ENCODE results near the gene SLX1A. TPM values are rescaled to one million over a fixed set of nuclear protein-coding genes. Genes with fewer than 3 reads are reported as not detected.
"Not testable (repeated sequence)": the region's sequence is repeated elsewhere in the genome, so short reads cannot be mapped to it uniquely, and the experiment has no call there.

Gene SLX1A
- total RNA-seq, 1 experiment from 2014 or later: 37.1 TPM

DNA sequence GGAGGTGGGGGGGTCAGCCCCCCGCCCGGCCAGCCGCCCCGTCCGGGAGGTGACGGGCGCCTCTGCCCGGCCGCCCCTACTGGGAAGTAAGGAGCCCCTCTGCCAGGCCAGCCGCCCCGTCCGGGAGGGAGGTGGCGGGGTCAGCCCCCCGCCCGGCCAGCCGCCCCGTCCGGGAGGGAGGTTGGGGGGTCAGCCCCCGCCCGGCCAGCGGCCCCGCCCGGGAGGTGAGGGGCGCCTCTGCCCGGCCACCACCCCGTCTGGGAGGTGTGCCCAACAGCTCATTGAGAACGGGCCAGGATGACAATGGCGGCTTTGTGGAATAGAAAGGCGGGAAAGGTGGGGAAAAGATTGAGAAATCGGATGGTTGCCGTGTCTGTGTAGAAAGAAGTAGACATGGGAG lies 23.5 kb upstream of the SLX1A start:
- H3K4me3 Mint-ChIP-seq (ENCODE audit: unreplicated experiment); DNase-seq (ENCODE audit: unreplicated experiment); H3K36me3 Mint-ChIP-seq (ENCODE audit: insufficient read depth, unreplicated experiment); BruUV-seq (replicated peaks); intact Hi-C loops (cut with micrococcal nuclease); H3K4me1 Mint-ChIP-seq (ENCODE audit: insufficient read depth, unreplicated experiment); H3K9me3 Mint-ChIP-seq (ENCODE audit: unreplicated experiment); H3K27me3 Mint-ChIP-seq (ENCODE audit: insufficient read depth, unreplicated experiment); CTCF ChIA-PET; POLR2A ChIA-PET; H3K27ac Mint-ChIP-seq (ENCODE audit: low read depth, unreplicated experiment): not testable (repeated sequence)

DNA sequence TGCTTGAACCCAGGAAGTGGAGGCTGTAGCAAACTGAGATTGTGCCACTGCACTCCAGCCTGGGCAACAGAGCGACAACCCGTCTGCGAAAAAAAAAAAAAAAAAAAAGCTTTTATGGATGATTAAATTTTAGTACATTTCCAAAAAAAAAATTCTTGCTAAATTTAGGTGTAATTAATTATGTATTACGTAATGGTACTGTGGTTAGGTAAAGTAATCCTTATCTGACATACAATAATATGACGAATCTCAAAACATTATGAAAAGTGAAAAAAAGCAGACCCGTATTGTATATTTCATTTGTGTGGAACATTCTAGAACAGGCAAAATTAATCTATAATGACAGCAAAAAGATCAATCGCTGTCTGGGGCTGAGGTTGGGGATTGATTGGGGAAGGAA lies 20.6 kb upstream of the SLX1A start:
- TF ChIP-seq, protein P1, sequence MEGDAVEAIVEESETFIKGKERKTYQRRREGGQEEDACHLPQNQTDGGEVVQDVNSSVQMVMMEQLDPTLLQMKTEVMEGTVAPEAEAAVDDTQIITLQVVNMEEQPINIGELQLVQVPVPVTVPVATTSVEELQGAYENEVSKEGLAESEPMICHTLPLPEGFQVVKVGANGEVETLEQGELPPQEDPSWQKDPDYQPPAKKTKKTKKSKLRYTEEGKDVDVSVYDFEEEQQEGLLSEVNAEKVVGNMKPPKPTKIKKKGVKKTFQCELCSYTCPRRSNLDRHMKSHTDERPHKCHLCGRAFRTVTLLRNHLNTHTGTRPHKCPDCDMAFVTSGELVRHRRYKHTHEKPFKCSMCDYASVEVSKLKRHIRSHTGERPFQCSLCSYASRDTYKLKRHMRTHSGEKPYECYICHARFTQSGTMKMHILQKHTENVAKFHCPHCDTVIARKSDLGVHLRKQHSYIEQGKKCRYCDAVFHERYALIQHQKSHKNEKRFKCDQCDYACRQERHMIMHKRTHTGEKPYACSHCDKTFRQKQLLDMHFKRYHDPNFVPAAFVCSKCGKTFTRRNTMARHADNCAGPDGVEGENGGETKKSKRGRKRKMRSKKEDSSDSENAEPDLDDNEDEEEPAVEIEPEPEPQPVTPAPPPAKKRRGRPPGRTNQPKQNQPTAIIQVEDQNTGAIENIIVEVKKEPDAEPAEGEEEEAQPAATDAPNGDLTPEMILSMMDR (IDR thresholded peaks at IDR 0.05; ENCODE audit: unreplicated experiment): no peak
- DNase-seq (ENCODE audit: unreplicated experiment): no peak

DNA sequence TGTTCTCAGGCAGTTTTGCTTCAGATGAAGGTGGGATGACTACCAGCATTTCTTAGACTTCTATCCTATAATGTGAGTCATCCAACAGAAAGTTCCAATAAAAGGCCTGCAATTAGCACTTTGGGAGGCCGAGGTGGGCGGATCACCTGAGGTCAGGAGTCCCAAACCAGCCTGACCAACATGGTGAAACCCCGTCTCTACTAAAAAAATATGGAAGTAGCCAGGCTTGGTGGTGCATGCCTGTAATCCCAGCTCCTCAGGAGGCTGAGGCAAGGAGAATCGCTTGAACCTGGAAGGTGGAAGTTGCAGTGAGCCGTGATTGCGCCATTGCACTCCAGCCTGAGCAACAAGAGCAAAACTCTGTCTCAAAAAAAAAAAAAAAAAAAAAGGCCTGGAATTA lies 16.8 kb upstream of the SLX1A start:
- H3K4me3 Mint-ChIP-seq (ENCODE audit: unreplicated experiment); DNase-seq (ENCODE audit: unreplicated experiment); H3K9me3 Mint-ChIP-seq (ENCODE audit: unreplicated experiment); BruUV-seq (replicated peaks); intact Hi-C loops (cut with micrococcal nuclease); H3K4me1 Mint-ChIP-seq (ENCODE audit: insufficient read depth, unreplicated experiment); POLR2A ChIA-PET; H3K27ac Mint-ChIP-seq (ENCODE audit: low read depth, unreplicated experiment); H3K27me3 Mint-ChIP-seq (ENCODE audit: insufficient read depth, unreplicated experiment); H3K36me3 Mint-ChIP-seq (ENCODE audit: insufficient read depth, unreplicated experiment): not testable (repeated sequence)
- CTCF ChIA-PET: interaction anchor here (0.7 kb wide), 1 partner anchor 59 kb away, joined by 3 read pairs; no protein-coding TSS in a partner anchor

More for the DNA sequence above, 20.6 kb upstream of the SLX1A start:
- POLR2A ChIA-PET: no interaction called here
- Mint-ChIP-seq H3K4me3 (ENCODE audit: unreplicated experiment) (no peak overlapping the region), H3K27ac (ENCODE audit: low read depth, unreplicated experiment) (peak overlapping the region; percentile 35), H3K9me3 (ENCODE audit: unreplicated experiment) (no peaks in the 10 kb centered on the region), H3K4me1 (ENCODE audit: insufficient read depth, unreplicated experiment) (no peaks in the 10 kb centered on the region), H3K36me3 (ENCODE audit: insufficient read depth, unreplicated experiment) (no peaks in the 10 kb centered on the region), H3K27me3 (ENCODE audit: insufficient read depth, unreplicated experiment) (no peaks in the 10 kb centered on the region)
- CTCF ChIA-PET: interaction anchor here (0.6 kb wide), 1 partner anchor 81 kb away, joined by 3 read pairs; the partner anchor contains the start of gene TBX6
- BruUV-seq (replicated peaks): no TSS peak
- intact Hi-C loops (cut with micrococcal nuclease): no loop called here

DNA sequence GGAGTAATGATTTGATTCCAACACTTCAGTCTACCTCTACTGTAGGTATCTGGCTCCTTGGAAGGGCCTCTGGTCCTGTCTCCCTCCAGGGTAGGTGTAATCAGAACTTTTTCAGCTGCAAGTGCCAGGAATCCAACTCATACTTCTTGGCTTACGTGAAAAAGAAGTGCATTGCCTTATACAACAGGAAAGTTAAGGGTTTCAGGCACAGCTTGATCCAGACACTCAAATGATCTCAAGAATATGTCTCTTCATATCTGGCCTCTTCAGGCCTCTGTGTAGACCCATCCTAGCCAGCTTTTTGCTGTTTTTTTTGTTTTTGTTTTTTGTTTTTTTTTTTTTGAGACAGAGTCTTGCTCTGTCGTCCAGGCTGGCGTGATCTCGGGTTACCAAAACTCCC lies 14.5 kb upstream of the SLX1A start:
- CTCF ChIA-PET: interaction anchor here (0.6 to 1.2 kb wide), 3 partner anchors 62 to 232 kb away, joined by 3 read pairs; no protein-coding TSS in a partner anchor
- Mint-ChIP-seq H3K4me3 (ENCODE audit: unreplicated experiment) (no peak overlapping the region), H3K36me3 (ENCODE audit: insufficient read depth, unreplicated experiment) (no peaks in the 10 kb centered on the region), H3K27ac (ENCODE audit: low read depth, unreplicated experiment) (no peak overlapping the region), H3K9me3 (ENCODE audit: unreplicated experiment) (no peaks in the 10 kb centered on the region), H3K4me1 (ENCODE audit: insufficient read depth, unreplicated experiment) (no peaks in the 10 kb centered on the region), H3K27me3 (ENCODE audit: insufficient read depth, unreplicated experiment) (no peaks in the 10 kb centered on the region)
- no TSS peak for BruUV-seq (replicated peaks)
- intact Hi-C loops (cut with micrococcal nuclease): no loop called here
- TF ChIP-seq, protein P1 (IDR thresholded peaks at IDR 0.05; ENCODE audit: unreplicated experiment): no peak
- POLR2A ChIA-PET: no interaction called here
- no peak for DNase-seq (ENCODE audit: unreplicated experiment)

DNA sequence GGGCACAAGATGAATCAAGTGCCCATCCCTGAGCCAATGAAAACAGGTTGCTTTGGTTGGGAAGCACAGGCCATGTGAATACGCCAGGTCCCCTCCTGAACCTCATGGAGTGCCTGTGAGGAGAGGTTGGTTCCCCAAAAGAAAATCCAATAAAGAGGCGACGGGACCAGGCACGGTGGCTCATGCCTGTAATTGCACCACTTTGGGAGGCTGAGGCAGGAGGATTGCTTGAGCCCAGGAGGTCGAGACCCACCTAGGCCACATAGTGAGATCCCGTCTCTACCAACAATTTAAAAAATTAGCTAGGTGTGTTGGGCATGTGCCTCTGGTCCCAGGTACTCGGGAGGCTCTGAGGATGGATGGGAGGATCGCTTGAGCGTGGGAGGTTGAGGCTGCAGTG lies 13.7 kb upstream of the SLX1A start:
- H3K27me3 Mint-ChIP-seq (ENCODE audit: insufficient read depth, unreplicated experiment): no peaks in the 10 kb centered on the region
- BruUV-seq (replicated peaks): no TSS peak
- CTCF ChIA-PET: interaction anchor here (0.6 kb wide), 1 partner anchor 129 kb away, joined by 4 read pairs; no protein-coding TSS in a partner anchor
- intact Hi-C loops (cut with micrococcal nuclease): no loop called here
- TF ChIP-seq, protein P1 (IDR thresholded peaks at IDR 0.05; ENCODE audit: unreplicated experiment): no peak
- DNase-seq (ENCODE audit: unreplicated experiment): no peak
- H3K27ac Mint-ChIP-seq (ENCODE audit: low read depth, unreplicated experiment): no peak overlapping the region
- no peaks in the 10 kb centered on the region for H3K9me3 Mint-ChIP-seq (ENCODE audit: unreplicated experiment)
- POLR2A ChIA-PET: interaction anchor here (0.7 kb wide), 1 partner anchor 125 kb away, joined by 3 read pairs; no protein-coding TSS in a partner anchor
- H3K4me1 Mint-ChIP-seq (ENCODE audit: insufficient read depth, unreplicated experiment): no peaks in the 10 kb centered on the region
- no peaks in the 10 kb centered on the region for H3K36me3 Mint-ChIP-seq (ENCODE audit: insufficient read depth, unreplicated experiment)
- no peak overlapping the region for H3K4me3 Mint-ChIP-seq (ENCODE audit: unreplicated experiment)

Measured in MCF 10A (cell line).